Stimulated activated CD8-positive, alpha-beta memory T cell treated with anti-CD3 and anti-CD28 coated beads, Interleukin-12 subunit alpha, Interleukin-12 subunit beta, amount 100 ng/mL, for 24 hours (primary cell): Measurements from ENCODE around the gene GLB1L.
A peak's percentile ranks its signal among the peaks of the same experiment; 100 is the strongest.
"Not testable (repeated sequence)": the region's sequence is repeated elsewhere in the genome, so short reads cannot be mapped to it uniquely, and the experiment has no call there.

Experiments
- DNase-seq: peaks from one replicate; pipeline ENCODE4 v3.0.0-alpha.2; 2020; ENCODE audit errors: extremely low read depth

GLB1L gene

GRCh38 chr2:219245148-219245898 is at the start of gene GLB1L, which contains the start of gene STK16:
Gene GLB1L (minus strand): TSS chr2:219245444. CDS start chr2:219243573, 1,871 bp downstream.
Gene STK16 (plus strand): TSS chr2:219245479. CDS start chr2:219246000, 521 bp downstream.
- peak; percentile 73 for DNase-seq

GRCh38 chr2:219294356-219295351 is 49.4 kb upstream of the GLB1L start:
- peak; percentile 61 for DNase-seq

DNA sequence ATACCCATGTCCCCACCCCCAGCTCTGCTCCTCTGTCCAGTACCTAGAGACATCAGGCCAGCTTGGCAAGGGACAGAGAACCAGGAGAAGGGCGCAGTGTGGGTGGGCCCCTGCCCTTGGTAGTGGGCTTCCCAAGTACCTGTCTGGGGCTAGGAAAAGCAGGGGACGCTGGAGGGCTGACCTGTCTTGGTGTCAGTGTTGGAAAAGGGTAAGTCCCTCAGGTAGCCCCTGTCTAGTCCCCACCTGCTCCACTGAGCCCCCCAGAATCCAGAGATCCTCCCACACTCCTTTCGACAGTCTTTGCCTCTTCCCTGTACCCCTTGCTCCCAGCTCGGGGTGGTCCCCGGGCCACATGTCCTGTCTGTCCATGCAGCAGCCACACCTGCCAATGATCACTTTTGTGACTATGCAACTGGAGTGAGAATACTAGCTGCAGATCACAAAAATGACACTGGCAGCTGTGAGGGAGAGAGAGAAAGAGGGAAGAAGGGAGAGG is 48.5 kb upstream of the GLB1L start:
- no peak for DNase-seq

DNA sequence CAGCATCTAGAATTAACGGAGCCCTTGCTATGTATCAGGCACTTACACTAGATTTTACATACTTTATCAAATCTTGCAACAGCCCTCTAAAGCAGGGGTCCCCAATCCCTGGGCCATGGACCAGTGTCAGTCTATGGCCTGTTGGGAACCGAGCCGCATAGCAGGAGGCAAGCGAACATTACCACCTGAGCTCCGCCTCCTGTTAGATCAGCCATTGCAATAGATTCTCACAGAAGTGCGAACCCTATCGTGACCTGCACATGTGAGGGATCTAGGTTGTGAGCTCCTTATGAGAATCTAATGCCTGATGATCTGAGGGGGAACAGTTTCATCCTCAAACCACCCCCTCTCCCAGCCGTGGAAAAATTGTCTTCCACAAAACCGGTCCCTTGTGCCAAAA is 47.4 kb upstream of the GLB1L start:
- DNase-seq = no peak

DNA sequence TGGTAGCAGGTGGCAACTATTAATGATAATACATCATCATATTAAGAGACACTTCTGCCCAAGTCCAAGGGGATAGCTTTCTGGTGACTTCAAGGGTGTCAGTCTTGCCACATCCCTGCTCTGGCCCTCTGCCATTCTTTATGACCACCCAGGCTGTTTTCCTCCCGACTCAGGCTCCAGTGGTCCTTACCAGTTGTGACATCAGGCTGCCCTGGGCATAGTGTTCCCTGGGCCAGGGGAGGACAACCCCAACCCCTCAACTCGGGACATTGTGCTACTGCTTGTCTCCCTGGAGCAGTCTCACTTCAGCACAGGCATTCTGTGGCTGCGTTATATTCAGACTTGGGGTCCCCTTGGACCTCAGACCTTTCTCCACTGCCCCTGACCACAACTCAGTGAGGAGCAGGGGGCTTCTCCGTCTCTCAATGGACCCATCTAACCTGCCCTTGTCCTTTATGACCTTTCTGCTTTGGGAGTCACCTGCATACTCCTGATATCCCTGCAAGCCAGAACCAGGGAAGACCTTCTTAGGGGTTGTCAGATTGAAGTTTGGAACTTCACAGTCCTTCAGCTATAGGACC is 46.8 kb upstream of the GLB1L start:
- DNase-seq = no peak

DNA sequence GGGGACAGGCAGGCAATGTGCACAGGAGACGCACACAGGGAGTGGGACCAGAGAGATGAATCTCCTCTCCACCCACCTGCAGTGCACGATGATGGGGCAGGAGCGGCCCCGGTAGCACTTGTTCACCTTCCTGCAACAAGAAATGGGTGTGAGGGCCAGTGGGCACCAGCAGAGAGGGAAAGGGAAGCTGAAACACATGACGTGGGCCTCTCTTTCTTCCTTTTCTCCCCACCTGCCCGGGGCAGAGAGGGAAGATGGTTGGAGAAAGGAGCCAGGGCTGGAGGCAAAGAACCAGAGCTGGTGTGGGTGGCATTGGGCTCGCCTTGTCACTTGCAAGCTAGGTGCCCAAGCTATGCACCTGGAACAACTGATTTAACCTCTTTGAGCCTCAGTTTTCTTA is 46.1 kb upstream of the GLB1L start:
- no peak for DNase-seq

- no peak for DNase-seq
Measured at GRCh38 chr2:219290381-219291171, 45.3 kb upstream of the GLB1L start.

DNA sequence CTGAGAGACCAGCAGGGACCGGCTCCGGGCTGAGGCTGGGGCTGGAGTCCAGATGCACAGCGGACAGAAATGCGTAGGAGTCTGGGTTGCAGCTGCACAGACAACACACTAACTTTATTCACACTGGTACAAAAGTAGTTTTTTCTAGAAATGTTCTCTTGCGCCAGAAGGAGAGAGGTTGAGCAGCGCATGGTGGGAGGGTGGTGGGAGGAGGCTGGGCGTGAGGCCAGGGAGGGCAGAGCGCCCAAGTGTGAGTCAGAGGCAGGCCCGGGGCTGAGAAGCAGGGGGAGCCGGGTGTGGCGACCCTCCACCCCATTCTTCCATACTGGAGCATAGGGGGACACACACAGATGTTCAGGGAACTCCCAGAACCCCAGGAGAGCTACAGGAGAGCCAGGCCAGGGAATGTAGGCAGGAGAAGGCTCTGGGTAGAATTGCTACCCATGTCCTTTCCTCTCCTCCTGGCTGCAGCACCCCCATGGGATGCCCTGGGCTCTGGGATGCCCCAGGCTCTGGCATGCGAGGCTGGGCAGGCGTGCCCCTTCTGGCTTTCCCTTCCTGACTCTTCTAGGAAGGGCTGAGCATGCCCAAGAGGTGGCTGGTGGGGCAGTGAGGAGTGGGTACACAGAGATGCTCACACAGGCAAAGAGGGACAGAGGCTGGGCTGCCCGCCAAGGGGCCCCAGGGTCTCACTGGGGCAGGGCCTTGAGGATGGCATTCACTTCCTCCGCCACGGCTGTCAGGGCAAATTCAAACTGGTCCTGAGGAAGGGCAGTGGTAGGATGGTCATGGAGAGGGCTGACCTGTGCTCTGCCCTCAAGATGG is 44.5 kb upstream of the GLB1L start:
- DNase-seq = no peak

GRCh38 chr2:219289195-219289536 is 43.9 kb upstream of the GLB1L start:
- no peak for DNase-seq

DNA sequence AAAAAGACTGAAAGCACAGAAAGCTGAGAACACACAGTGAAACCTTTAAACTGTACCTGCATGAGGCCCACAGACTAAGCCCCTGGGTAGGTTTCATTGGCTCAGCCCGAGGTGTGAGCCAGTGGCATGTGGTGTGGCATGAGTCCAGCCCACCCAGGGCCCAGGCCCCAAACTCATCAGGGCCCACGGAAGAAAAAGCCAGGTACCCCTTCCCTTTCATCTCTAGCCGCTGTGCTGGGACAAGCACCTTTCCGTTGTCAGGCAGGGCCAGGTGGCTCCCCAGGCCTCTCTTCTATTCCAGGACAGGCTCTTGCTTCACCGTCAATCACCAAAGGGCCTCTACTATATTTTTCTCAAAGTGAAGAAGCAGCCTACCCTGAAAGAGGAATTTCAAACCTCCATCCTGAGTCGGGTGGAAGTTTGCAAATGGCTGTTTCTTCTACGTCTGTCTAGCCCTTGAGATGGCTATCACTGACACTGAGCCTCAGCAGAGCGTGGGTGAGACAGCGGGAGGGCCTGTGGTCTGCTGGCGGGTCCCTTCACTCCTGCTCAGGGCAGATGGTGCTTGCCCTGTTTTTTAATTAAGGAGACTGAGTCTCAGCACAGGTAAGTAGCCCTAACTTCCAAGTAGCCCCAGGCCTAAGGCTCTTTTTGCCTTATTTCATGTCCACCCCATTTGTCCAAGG is 42.5 kb upstream of the GLB1L start:
- no peak for DNase-seq

GRCh38 chr2:219287116-219287440 is 41.8 kb upstream of the GLB1L start:
- not testable (repeated sequence) for DNase-seq

GRCh38 chr2:219286436-219287115 is 41.3 kb upstream of the GLB1L start:
- DNase-seq = no peak

- no peak for DNase-seq
Measured at GRCh38 chr2:219285894-219286425, 40.7 kb upstream of the GLB1L start.

DNA sequence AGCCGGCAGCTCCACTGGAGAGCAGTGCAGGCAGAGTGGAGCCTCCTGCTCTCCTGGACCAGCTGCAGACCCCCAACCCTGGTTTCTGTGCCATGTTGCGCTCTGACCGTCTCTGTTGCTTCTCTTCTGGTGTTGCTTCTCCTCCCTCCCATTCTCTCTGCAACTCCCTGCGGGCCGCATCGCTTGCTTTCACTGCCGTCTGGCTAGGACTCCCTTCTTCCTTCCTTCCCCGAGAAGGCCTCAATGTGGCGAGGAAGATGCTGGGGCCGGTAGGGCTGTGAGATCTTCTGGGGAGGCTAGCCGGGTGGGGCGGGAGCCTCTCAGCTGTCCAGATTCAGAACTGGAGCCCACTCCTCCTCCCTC is 40.1 kb upstream of the GLB1L start:
- DNase-seq = no peak

DNA sequence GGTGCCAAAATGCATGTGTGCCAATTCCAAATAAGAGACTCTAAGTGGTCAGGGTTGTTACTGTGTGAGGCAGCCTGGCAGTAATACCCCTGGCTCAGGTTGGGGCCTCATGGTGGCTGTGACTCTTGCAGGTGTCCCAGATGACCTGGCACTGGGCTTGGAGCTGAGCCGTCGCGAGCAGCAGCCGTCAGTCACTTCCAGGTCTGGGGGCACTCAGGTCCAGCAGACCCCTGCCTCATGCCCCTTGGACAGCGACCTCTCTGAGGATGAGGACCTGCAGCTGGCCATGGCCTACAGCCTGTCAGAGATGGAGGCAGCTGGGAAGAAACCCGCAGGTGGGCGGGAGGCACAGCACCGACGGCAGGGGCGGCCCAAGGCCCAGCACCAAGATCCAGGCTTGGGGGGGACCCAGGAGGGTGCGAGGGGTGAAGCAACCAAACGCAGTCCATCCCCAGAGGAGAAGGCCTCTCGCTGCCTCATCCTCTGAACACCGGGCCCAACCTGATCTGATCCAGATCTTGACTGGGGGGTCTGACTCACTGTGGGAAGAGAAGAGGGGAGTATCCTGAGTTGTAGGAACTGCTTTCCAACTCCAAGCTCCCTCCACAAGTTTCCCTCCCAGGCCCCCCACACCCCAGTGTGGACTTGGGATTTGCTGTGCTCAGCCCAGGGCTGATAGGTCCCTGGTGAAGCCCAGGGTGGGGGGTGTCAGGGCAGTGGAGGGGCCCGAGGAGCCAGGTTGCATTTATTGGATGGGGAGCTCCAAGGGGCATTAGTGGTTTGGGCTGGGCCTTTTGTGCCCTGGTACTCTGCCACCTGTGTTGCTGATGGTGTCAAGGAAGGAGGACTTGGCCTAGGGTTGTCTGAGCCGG is 39.5 kb upstream of the GLB1L start:
- DNase-seq = no peak

DNA sequence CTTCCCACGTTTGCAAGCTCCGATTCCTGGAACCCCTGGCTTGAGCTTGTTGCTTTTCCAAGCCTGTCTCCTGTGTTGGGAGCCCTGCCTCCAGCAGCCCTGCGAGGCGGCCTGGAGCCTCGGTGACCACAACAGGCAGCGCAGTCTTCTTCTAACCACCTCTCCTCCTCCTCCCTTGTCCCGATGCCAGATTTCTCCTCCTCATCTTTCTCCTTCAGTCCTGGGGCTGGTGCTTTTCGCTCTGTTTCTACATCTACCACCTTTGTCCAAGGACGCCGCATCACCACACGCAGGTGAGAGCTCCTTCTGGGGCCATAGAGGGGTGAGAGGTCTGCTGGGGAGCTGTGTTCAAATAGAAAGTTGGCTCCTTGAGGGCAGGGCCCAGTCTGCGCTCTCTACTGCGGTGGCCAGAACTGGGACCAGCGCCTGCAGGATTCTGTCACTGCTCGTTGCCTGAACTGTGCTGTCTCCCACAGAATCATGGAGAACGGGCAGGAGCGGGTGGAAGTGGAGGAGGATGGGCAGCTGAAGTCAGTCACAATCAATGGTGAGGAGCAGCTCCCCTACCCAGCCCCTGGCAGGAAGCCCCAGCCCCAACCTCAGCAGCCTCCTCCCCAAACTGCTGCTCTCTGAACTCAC is 37.8 kb upstream of the GLB1L start:
- DNase-seq = no peak

- DNase-seq = no peak
Measured at GRCh38 chr2:219282375-219282774, 37.1 kb upstream of the GLB1L start.

- DNase-seq = no peak
Measured at GRCh38 chr2:219281588-219281987, 36.3 kb upstream of the GLB1L start.
